HG02798 (cell line): ENCODE measurements around the gene SYCE1L.
A peak's percentile ranks its signal among the peaks of the same experiment; 100 is the strongest.

Source experiments
- ATAC-seq: cut with Tn5 transposase; IDR thresholded peaks from one replicate; pipeline ENCODE4 v1.9.1; 2021; ENCODE audit warnings: mild to moderate bottlenecking; ENCODE audit not compliant: unreplicated experiment, poor library complexity

Gene SYCE1L

GRCh38 chr16:77195411-77195810 lies 3.8 kb upstream of the SYCE1L start:
- ATAC-seq, result no peak

GRCh38 chr16:77197747-77198146 lies 1.5 kb upstream of the SYCE1L start:
- ATAC-seq, result no peak

GRCh38 chr16:77206533-77206932 lies 7.3 kb downstream of the SYCE1L start:
- no peak for ATAC-seq

GRCh38 chr16:77207030-77207429 lies 7.8 kb downstream of the SYCE1L start:
- no peak for ATAC-seq

- ATAC-seq, result no peak
Measured at GRCh38 chr16:77208382-77208781, 9.2 kb downstream of the SYCE1L start.

DNA sequence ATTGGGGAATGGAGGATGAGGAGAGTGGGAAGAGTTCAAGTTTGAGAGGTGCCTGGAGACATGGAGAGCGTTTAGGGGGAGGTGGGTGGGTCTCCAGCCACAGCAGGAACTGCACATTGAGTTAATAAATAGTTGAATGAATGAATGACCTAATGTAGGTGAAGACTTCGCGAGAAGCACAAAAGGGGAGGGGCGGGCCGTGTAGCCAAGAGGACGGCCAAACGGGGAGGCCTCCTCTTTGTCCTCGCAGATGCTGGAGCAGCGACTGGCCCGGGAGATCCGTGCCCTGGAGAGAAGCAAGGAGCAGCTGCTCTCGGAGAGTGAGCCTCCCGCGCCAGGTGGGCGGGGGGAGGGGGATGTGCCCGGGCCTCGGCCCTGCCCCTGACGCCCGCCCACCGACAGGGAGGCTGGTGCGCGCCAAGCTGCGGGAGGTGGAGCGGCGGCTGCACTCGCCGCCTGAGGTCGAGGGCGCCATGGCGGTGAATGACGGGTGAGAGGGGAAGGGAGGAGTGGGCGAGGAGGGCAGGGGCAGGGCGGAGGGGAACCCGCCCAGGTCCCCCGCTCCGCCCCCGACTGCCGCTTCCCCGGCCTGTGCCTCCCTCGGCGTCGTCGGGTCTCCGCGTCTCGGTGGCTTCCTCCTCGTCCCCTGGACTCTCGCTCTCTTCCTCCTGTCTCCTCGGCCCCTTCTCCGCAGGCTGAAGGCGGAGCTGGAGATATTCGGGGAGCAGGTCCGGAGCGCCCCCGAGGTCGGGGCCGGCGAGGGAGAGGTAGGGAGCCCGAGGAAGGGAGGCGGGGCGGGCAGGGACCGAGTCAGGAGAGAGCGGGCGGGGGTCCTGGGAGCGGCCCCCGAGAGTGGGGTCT lies 12.9 kb downstream of the SYCE1L start:
- peak; percentile 71 for ATAC-seq

DNA sequence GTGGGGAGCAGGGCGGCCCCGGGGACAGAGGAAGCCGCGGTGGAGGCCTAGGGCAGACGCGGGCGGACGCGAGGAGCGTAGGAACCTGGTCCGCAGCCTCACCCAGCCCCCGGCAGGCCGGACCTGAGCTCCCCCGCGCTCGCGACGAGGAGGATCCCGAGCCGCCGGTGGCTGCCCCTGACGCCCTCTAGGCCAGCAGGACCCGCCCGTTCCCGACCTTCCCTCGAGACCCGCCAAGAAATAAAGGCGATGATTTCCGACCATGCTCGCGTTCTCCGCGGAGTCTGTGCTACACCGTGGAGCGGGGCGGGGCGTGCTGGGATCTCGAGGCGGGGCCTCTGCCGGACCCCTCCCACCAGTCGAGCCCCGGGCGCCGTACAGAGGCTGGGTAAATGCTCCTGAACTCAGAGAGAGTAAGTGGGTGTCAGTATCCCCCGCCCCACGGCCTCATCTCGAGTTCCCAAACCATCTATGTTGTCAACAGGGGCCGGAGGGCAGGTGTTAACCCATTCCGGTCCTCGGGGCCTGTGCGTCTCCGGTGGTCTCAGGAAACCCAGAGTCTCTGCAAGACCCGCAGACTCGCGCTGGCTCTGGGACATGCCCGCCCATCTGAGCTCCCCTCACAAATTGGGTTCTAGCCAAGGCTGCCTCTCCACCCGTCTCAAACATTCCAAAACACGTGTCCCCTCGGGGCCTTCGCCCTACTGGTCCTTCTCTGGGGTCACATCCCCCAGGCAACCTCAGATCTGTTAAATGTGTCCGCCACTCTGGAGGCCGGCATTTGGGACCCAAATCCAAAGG lies 13.7 kb downstream of the SYCE1L start:
- peak; percentile 82 for ATAC-seq

- no peak for ATAC-seq
Measured at GRCh38 chr16:77213542-77214106, 14.4 kb downstream of the SYCE1L start.

DNA sequence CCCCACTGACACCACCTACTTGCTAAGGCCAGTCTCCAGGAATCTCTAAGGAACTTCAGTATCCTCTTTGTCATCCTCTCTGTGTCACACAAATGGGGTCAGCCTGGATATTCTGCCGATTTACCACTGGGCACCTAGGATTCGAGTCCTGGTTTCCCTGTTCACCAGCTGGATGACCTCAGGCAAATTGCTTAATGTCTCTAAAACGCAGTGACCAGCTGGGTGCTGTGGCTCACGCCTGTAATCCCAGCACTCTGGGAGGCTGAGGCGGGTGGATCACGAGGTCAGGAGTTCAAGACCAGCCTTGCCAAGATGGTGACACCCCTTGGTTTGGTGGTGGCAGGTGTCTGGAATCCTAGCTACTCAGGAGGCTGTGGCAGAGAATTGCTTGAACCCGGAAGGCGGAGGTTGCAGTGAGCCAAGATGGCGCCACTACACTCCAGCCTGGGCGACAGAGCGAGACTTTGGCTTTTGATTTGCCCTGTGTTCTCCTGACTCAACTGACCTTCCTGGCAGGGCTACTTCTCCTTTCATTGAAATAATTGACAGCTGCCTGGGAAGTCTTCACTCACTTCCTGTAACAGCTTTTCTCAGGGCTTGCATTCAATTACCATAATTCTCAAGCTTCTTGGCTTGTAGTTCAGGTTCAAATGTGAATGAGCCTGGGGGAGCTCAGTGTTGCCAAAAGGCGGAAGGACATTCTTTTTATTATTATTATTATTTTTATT lies 15.4 kb downstream of the SYCE1L start:
- ATAC-seq, result no peak

GRCh38 chr16:77219437-77219836 lies 20.2 kb downstream of the SYCE1L start:
- no peak for ATAC-seq

GRCh38 chr16:77220427-77220826 lies 21.2 kb downstream of the SYCE1L start:
- peak; percentile 88 for ATAC-seq

DNA sequence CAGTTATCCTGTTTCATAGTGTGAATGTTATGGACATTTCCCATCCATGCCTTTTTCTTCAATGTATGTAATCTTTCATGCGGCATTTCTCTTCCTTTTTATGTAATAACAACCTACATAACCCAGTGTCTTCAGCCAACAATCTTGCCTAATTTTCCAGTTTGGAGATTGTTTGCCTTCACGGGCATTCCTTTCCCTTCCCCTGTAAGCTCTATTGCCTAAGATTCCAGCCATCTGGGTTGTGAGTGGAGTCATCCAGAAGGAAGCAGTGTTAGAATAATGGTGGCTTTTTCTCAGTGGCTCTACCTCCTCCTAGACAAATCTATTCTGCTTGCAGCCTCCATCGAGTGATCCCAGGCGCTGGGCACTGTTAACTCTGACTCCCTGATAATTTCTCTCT lies 22.3 kb downstream of the SYCE1L start:
- ATAC-seq, result no peak

GRCh38 chr16:77223184-77223583 lies 24.0 kb downstream of the SYCE1L start:
- no peak for ATAC-seq

GRCh38 chr16:77225182-77225581 lies 26.0 kb downstream of the SYCE1L start:
- ATAC-seq, result no peak

- ATAC-seq, result peak; percentile 84
Measured at GRCh38 chr16:77227745-77228144, 28.5 kb downstream of the SYCE1L start.

GRCh38 chr16:77231047-77231446 lies 31.8 kb downstream of the SYCE1L start:
- ATAC-seq, result no peak

DNA sequence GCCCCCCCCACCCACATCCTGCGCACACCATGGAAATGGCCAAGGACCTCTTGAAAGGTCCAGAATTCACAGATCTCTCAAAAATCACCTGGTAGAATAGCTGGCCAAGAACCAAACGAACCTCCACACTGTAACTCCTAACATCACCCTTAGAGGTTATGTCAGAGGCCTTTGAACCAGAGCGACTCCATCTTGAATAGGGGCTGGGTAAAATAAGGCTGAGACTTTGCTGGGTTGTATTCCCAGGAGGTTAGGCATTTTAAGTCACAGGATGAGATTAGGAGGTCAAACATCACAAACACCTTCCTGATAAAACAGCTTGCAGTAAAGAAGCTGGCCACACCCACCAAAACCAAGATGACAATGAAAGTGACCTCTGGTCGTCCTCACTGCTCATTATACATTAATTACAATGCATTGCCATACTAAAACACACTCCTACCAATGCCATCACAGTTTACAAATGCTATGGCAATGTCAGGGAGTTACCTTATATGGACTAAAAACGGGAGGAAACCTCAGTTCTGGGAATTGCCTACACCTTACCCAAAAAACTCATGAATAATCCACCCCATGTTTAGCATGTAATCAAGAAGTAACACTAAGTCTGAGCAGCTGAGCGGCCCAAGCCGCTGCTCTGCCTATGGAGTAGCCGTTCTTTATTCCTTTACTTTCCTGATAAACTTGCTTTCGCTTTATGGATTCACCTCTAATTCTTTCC lies 34.8 kb downstream of the SYCE1L start:
- ATAC-seq, result no peak

GRCh38 chr16:77234611-77235010 lies 35.4 kb downstream of the SYCE1L start:
- ATAC-seq, result no peak

GRCh38 chr16:77236063-77236511 lies 36.9 kb downstream of the SYCE1L start:
- ATAC-seq, result peak; percentile 99

DNA sequence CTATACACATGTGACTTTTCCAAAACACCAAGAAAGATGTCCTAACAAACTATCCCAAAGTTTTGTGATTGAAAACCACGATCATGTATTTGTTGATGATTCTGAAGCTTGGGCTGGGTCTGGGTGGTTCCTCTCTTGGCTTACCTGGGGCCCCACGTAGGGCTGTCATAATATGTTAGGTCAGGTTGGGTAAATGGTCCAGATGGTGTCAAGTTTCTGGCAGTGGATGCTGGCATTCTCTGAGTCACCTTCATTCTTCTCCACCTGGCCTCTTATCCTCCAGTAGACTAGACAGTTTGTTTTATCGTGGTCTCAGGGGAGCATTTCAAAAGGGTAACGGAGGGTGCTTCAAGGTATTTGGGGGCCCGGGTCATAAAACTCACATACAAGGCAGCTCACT lies 39.4 kb downstream of the SYCE1L start:
- ATAC-seq, result no peak
